AG09319 (cell line): Measurements from ENCODE around the gene NT5E.
"Not testable (repeated sequence)": the region's sequence is repeated elsewhere in the genome, so short reads cannot be mapped to it uniquely, and the experiment has no call there.

ENCODE experiments used
- DNase-seq: peaks from one replicate; pipeline ENCODE4 v3.0.0-alpha.2; 2010; ENCODE audit warnings: low read depth; ENCODE audit errors: extremely low read depth
- TF ChIP-seq, protein P1 (sequence below): IDR thresholded peaks from 2 replicates; pipeline ENCODE4 v1.5.1; 2011; ENCODE audit warnings: low read depth, mild to moderate bottlenecking, inconsistent platforms, low read length, moderate library complexity

NT5E gene

DNA sequence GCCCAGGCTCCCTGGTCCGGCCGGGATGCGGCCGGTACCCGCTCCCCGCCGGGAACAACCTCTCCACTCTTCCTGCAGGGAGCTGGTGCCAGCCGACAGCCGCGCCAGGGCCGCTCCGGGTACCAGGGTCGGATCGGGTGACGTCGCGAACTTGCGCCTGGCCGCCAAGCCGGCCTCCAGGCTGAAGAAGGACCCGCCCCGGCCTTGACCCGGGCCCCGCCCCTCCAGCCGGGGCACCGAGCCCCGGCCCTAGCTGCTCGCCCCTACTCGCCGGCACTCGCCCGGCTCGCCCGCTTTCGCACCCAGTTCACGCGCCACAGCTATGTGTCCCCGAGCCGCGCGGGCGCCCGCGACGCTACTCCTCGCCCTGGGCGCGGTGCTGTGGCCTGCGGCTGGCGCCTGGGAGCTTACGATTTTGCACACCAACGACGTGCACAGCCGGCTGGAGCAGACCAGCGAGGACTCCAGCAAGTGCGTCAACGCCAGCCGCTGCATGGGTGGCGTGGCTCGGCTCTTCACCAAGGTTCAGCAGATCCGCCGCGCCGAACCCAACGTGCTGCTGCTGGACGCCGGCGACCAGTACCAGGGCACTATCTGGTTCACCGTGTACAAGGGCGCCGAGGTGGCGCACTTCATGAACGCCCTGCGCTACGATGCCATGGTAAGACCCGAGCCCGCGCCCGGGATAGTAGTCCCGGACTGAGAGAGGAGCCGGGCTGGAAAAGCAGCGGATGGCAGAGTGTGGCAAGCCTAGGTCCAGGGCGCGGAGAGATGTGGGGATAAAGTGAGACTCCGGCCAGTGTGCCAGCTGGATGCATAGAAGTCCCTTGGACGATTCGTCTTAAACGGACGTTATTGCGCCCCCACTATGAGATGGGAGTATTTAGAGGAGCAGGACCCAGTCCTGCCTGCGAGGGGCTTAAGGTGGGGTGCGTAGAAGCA, at the start of gene NT5E:
TSS of gene NT5E (plus strand) at position 266 of the 942 bp plus-strand sequence. CDS start at position 323, 57 bp downstream.
- TF ChIP-seq, protein P1, sequence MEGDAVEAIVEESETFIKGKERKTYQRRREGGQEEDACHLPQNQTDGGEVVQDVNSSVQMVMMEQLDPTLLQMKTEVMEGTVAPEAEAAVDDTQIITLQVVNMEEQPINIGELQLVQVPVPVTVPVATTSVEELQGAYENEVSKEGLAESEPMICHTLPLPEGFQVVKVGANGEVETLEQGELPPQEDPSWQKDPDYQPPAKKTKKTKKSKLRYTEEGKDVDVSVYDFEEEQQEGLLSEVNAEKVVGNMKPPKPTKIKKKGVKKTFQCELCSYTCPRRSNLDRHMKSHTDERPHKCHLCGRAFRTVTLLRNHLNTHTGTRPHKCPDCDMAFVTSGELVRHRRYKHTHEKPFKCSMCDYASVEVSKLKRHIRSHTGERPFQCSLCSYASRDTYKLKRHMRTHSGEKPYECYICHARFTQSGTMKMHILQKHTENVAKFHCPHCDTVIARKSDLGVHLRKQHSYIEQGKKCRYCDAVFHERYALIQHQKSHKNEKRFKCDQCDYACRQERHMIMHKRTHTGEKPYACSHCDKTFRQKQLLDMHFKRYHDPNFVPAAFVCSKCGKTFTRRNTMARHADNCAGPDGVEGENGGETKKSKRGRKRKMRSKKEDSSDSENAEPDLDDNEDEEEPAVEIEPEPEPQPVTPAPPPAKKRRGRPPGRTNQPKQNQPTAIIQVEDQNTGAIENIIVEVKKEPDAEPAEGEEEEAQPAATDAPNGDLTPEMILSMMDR = no peak
- no peak for DNase-seq

DNA sequence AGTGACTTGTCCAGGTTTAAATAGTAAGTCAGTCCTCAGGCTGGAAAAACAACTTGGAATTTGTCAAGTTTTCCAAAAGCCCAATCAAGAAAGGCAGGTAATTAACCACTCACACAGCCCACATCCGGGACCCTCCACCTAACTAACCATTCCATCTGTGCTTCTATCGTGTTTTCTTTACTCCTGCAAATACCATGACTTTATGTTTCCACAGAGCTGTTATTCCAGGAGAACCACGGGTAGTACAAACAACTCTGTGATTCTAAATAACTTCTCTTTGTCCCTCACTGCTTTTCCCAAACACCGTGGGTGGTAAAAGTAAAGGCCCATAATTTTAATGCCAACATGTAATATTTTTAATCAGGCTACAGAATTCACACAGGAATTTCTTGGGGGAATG, 49.6 kb upstream of the NT5E start:
- TF ChIP-seq, protein P1 = no peak
- DNase-seq = no peak

- DNase-seq = no peak
- TF ChIP-seq, protein P1 = no peak
Measured at GRCh38 chr6:85401186-85402021, 48.5 kb upstream of the NT5E start.

- no peak for DNase-seq
- TF ChIP-seq, protein P1 = no peak
Measured at GRCh38 chr6:85402071-85402470, 47.8 kb upstream of the NT5E start.

DNA sequence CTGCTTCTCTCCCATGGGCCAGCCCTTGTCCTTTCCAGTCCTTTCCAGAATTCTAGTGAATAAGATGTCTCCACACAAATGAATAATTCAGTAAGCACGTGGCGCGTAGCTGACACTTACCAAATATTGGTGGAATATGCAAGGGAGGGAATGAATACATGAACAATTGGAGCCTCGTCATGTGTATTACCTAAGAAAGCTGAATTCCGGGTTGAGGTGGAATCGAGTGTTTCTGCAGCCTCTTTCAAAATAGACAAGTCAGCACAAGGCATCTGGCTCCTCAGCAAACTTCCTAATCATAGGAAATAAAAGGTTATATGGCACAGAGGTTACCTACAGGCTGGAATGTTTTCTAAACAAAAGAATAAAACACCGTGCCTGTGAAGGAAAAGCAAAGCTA, 47.0 kb upstream of the NT5E start:
- TF ChIP-seq, protein P1 = no peak
- DNase-seq = no peak

- DNase-seq = no peak
- TF ChIP-seq, protein P1 = no peak
Measured at GRCh38 chr6:85403331-85404015, 46.4 kb upstream of the NT5E start.

DNA sequence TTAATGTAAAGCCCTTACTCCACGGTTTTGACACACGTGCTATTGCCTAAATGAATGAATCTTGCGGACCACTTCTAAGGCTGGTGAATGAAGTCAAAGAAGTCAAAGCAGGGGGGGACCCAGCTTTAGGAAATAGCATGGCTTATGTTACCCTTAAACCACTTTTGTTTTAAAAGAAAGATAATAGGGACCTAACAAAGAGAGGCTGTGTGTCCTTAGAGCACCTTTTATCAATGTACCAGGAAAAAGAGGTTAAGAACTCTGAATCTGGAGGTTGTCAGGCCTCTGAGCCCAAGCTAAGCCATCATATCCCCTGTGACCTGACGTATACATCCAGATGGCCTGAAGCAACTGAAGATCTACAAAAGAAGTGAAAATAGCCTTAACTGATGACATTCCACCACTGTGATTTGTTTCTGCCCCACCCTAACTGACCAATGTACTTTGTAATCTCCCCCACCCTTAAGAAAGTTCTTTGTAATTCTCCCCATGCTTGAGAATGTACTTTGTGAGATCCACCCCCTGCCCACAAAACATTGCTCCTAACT, 45.8 kb upstream of the NT5E start:
- DNase-seq = not testable (repeated sequence)
